ENCODE results near the gene OSMR. TPM values are rescaled to one million over a fixed set of nuclear protein-coding genes. Genes with fewer than 3 reads are reported as not detected.

Gene OSMR
- total RNA-seq, 1 donor from 2014 or later, result 148 TPM

Other genes with a start within 250 kb of the OSMR start
- gene RICTOR, start 228.4 kb downstream of the OSMR start, total RNA-seq, result 33.0 and 42.5 TPM in 2 replicates

Measured in renal cortical epithelial cell (primary cell).